Ovary (tissue), 3 donors: ENCODE data around the gene FEM1B.

Source experiments
- CTCF ChIP-seq, 3 donors: fragments of 450-650 bp in 2 of 3; fragments of 200-600 bp in 1 of 3; IDR thresholded peaks; one replicate each; pipeline versions ENCODE4 v1.5.1 to v1.8.0; 2016 to 2022; ENCODE audit warnings: antibody characterized with exemption in 3 of 3, mild to moderate bottlenecking in 1 of 3
- EP300 ChIP-seq: sonication (generic); formaldehyde crosslinking; IDR thresholded peaks from one replicate; pipeline ENCODE4 v1.6.1; 2017; ENCODE audit warnings: antibody characterized with exemption
- POLR2A ChIP-seq: fragments of 450-650 bp; IDR thresholded peaks from one replicate; pipeline ENCODE4 v1.6.1; 2017; ENCODE audit warnings: antibody characterized with exemption, mild to moderate bottlenecking, moderate library complexity
- donor health status: DM: no; HTN: no; CAD: no.

- TF ChIP-seq CTCF (IDR thresholded peaks at IDR 0.05), result no peak
- no peak for TF ChIP-seq POLR2A
- TF ChIP-seq EP300, result no peak
These were observed 49.3 kb downstream of the FEM1B start for GRCh38 chr15:68326711-68327354.
